Measurements from ENCODE around the gene C1QL1. TPM values are rescaled to one million over a fixed set of nuclear protein-coding genes. Genes with fewer than 3 reads are reported as not detected.

C1QL1 gene
- total and polyA plus RNA-seq, 9 of the 15 experiments (the other 6 are each of a cell fraction or from before 2014, with no cell fraction given): 0.07 to 0.12 (median 0.09) TPM; not detected in 6

GRCh38 chr17:44947461-44948314 lies 20.4 kb downstream of the C1QL1 start, which contains the start of gene KIF18B (continued):
- TF ChIP-seq TFAP4 (CRISPR knock-in tag; IDR thresholded peaks at IDR 0.05; ENCODE audit: borderline replicate concordance) (peak; percentile 87), POLR2AphosphoS5 (IDR thresholded peaks at IDR 0.05; ENCODE audit: control insufficient read depth, insufficient read depth, low read depth, low read length) (peak; percentile 89), HIVEP1 (CRISPR knock-in tag; IDR thresholded peaks at IDR 0.05) (0 out of 2 replicates have a peak, but pooled peaks have one; percentile 33), RBM25 (IDR thresholded peaks at IDR 0.05; ENCODE audit: low read depth, low read length, severe bottlenecking) (peak; percentile 46), CREB3L1 (IDR thresholded peaks at IDR 0.05; ENCODE audit: borderline replicate concordance, low read depth) (peak; percentile 56; the same call in 1 of the 2 replicates), HDAC1 (IDR thresholded peaks at IDR 0.05) (peak in 1 of 2 experiments; percentile 98; a peak in 2 of 4 replicates), ZNF57 (CRISPR knock-in tag; IDR thresholded peaks at IDR 0.05) (0 out of 2 replicates have a peak, but pooled peaks have one; percentile 27), SIN3A (IDR thresholded peaks at IDR 0.05; ENCODE audit: borderline replicate concordance in 2 of 2, control insufficient read depth in 1 of 2, low read depth in 2 of 2, low read length in 2 of 2) (peak; percentile 84; a peak in 3 of 4 replicates), STAT6 (CRISPR knock-in tag; IDR thresholded peaks at IDR 0.05) (peak; percentile 66; the same call in 1 of the 2 replicates), JUND (IDR thresholded peaks at IDR 0.05; ENCODE audit: borderline replicate concordance, low read depth, low read length) (peak; percentile 60; the same call in 1 of the 2 replicates), JUND (tag; IDR thresholded peaks at IDR 0.05; ENCODE audit: borderline replicate concordance, low read depth, low read length) (no peak; the same call in 2 of the 3 replicates), CCNT2 (IDR thresholded peaks at IDR 0.05; ENCODE audit: borderline replicate concordance, extremely low read depth, insufficient read length, low read depth, low read length) (peak; percentile 39), TBP (optimal IDR thresholded peaks at IDR 0.05; ENCODE audit: low read depth, low read length) (peak; percentile 86), POLR2A (conservative IDR thresholded peaks at IDR 0.05) (peak; percentile 96), L3MBTL2 (IDR thresholded peaks at IDR 0.05) (peak; percentile 72; the same call in 1 of the 2 replicates), NFE2 (IDR thresholded peaks at IDR 0.05; ENCODE audit: low read depth) (no peak), NRF1 (conservative IDR thresholded peaks at IDR 0.05 in 1 of 2, IDR thresholded peaks at IDR 0.05 in 1 of 2) (peak; percentile 70 to 77)

All from K562 (cell line).